ENCODE results near the gene RAB7B. TPM values are rescaled to one million over a fixed set of nuclear protein-coding genes. Genes with fewer than 3 reads are reported as not detected.

RAB7B gene
- total RNA-seq, 6 experiments from 2014 or later = 0.14 to 1.4 (median 0.37) TPM

DNA sequence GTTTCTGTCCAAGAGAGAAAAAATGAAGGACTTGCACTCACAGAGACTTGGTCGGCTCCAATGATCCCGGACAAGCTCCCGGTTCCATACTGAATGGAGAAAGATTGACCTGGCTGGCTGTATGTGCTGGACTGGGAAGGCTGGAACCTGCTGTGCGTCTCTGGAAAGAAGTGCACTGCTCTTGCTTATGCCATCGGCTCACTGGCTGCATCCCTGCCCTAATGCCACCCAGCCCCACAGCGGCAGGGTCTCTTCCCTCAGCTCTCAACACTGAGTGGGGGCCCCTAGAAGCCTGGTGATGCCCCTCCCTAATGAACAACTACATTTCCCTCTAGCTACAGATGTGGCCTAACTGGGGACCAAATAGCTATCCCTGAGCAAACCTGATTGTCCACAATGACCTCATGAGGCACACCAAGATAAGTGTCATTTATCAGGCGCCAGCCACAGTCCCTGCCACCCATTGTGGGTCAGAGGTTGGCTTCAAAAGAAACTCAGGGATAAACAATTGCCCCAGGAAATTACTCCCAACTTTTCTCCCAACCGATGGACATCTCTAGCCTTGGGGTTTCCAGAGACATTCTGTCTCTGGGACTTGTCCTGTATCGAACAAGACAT is 17.9 kb upstream of the RAB7B start:
- no peaks in the 10 kb centered on the region for H3K4me1 ChIP-seq
- intact Hi-C loops (cut with DNase I) = loop anchor here in 1 of 2 donors (10.0 kb wide), 1 partner anchor 84 kb away; no protein-coding TSS in a partner anchor
- H3K4me3 ChIP-seq = no peak overlapping the region
- 85% methylated on average over 6 of the region's 9 CpGs for WGBS (ENCODE audit: insufficient coverage, low coverage, low lambda C conversion rate, missing lambda C conversion rate)
- DNase-seq (no peak), ATAC-seq (peak in 1 of 4 donors; percentile 67)
- H3K9me3 ChIP-seq = no peaks in the 10 kb centered on the region
- H3K36me3 ChIP-seq = no peaks in the 10 kb centered on the region
- H3K27ac ChIP-seq = no peak overlapping the region
- H3K27me3 ChIP-seq = no peaks in the 10 kb centered on the region
- TF ChIP-seq, protein P1, sequence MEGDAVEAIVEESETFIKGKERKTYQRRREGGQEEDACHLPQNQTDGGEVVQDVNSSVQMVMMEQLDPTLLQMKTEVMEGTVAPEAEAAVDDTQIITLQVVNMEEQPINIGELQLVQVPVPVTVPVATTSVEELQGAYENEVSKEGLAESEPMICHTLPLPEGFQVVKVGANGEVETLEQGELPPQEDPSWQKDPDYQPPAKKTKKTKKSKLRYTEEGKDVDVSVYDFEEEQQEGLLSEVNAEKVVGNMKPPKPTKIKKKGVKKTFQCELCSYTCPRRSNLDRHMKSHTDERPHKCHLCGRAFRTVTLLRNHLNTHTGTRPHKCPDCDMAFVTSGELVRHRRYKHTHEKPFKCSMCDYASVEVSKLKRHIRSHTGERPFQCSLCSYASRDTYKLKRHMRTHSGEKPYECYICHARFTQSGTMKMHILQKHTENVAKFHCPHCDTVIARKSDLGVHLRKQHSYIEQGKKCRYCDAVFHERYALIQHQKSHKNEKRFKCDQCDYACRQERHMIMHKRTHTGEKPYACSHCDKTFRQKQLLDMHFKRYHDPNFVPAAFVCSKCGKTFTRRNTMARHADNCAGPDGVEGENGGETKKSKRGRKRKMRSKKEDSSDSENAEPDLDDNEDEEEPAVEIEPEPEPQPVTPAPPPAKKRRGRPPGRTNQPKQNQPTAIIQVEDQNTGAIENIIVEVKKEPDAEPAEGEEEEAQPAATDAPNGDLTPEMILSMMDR (IDR thresholded peaks at IDR 0.05) = no peak
- TF ChIP-seq POLR2A (IDR thresholded peaks at IDR 0.05) = no peak

DNA sequence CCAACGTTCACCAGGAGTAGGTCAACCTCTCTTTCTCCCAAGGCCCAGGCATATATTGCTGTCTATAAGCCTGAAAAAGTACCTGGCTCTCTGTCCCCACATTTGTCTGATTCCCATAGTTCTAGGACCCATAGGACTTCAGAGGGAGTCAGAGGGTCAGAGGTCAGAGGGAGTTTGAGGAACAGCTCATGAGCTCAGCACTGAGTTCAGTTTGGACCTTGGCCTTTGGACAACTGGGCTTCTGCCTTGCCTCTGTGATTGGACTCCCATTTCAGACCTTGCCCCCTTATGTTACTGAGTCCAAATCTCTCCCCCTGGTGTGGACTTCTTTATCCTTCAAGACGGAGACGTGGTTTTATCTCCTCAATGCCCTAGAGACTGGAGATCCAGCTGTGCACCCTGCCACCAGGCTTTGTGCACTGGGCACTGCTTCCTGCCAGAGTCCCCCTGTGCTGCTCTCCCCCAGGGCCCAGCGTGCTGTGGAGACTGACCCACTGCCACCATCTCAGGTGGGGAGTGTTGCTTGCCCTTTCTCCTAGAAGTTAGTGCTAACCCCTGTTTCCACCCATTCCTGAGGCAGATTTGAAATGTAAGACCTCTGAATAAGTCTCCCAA is 17.3 kb upstream of the RAB7B start:
- H3K27me3 ChIP-seq = no peaks in the 10 kb centered on the region
- no peaks in the 10 kb centered on the region for H3K9me3 ChIP-seq
- TF ChIP-seq, protein P1 (IDR thresholded peaks at IDR 0.05) = no peak
- TF ChIP-seq POLR2A (IDR thresholded peaks at IDR 0.05) = no peak
- WGBS (ENCODE audit: insufficient coverage, low coverage, low lambda C conversion rate, missing lambda C conversion rate) = 80% methylated on average over 2 of the region's 4 CpGs
- intact Hi-C loops (cut with DNase I) = loop anchor here in 1 of 2 donors (10.0 kb wide), 1 partner anchor 84 kb away; no protein-coding TSS in a partner anchor
- no peaks in the 10 kb centered on the region for H3K36me3 ChIP-seq
- no peak overlapping the region for H3K27ac ChIP-seq
- no peaks in the 10 kb centered on the region for H3K4me1 ChIP-seq
- ATAC-seq = peak; percentile 29 to 68 (median 60)
- H3K4me3 ChIP-seq = no peak overlapping the region
- no peak for DNase-seq

DNA sequence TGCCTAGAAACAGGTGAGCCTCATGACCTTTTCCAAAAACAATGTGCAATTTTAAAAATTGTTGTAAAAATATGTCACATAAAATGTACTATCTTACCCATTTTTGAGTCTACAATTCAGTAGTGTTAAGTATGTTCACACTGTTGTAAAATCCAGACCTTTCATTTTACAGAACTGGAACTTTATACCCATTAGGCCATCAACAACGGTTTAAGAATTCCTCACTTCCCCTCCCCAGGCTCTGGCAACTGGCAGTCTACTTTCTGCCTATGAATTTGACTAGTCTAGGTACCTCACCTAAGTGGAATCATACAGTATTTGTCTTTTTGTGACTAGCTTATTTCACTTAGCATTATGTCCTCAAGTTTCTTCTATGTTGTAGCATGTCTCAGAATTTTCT is 11.9 kb upstream of the RAB7B start:
- no peak overlapping the region for H3K27ac ChIP-seq
- 44% methylated on average over 1 of the region's 1 CpG for WGBS (ENCODE audit: insufficient coverage, low coverage, low lambda C conversion rate, missing lambda C conversion rate)
- no peaks in the 10 kb centered on the region for H3K4me1 ChIP-seq
- no peaks in the 10 kb centered on the region for H3K9me3 ChIP-seq
- no peaks in the 10 kb centered on the region for H3K36me3 ChIP-seq
- no peak for ATAC-seq
- TF ChIP-seq, protein P1 (IDR thresholded peaks at IDR 0.05) = no peak
- no peak for TF ChIP-seq POLR2A (IDR thresholded peaks at IDR 0.05)
- intact Hi-C loops (cut with DNase I) = no loop called here
- no peak overlapping the region for H3K4me3 ChIP-seq
- DNase-seq = no peak
- H3K27me3 ChIP-seq = no peaks in the 10 kb centered on the region

DNA sequence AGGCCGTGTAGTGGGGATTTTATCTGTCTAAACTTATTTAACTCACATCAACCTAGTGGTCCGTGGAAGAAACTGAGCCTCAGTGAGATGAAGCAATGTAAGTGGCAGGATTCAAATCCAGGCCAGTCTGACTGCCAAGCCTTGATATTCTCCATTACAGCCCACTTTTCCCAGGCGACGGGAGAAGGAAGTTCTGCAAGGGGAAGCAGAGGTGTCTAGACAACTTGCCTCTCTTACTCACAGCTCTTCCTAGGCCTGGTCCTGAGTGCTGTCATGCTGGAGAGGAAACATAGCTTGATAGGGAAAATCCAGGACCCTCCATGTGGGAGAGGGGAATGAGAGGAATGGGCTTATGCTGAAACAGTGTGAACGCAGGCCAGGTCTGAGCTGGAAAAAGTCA is 11.4 kb upstream of the RAB7B start:
- Histone ChIP-seq H3K27me3 (no peaks in the 10 kb centered on the region), H3K9me3 (no peaks in the 10 kb centered on the region), H3K4me1 (no peaks in the 10 kb centered on the region), H3K4me3 (no peak overlapping the region), H3K36me3 (no peaks in the 10 kb centered on the region), H3K27ac (no peak overlapping the region)
- 50% methylated on average over 5 of the region's 5 CpGs for WGBS (ENCODE audit: insufficient coverage, low coverage, low lambda C conversion rate, missing lambda C conversion rate)
- TF ChIP-seq, protein P1 (IDR thresholded peaks at IDR 0.05) = no peak
- no peak for TF ChIP-seq POLR2A (IDR thresholded peaks at IDR 0.05)
- intact Hi-C loops (cut with DNase I) = no loop called here
- no peak for DNase-seq
- no peak for ATAC-seq

Data from right lobe of liver (tissue), 6 donors.